Glutamatergic neuron (in vitro differentiated cells): ENCODE results near the gene PCDHB16. TPM values are rescaled to one million over a fixed set of nuclear protein-coding genes. Genes with fewer than 3 reads are reported as not detected.
"Not testable (repeated sequence)": the region's sequence is repeated elsewhere in the genome, so short reads cannot be mapped to it uniquely, and the experiment has no call there.

ENCODE experiments used
- DNase-seq: peaks from one replicate; pipeline ENCODE4 v3.0.0; 2022
- H3K27ac Mint-ChIP-seq: one replicate; pipeline ENCODE4 v1.8.0; 2020; ENCODE audit warnings: mild to moderate bottlenecking, mixed read lengths, inconsistent platforms; ENCODE audit not compliant: unreplicated experiment
- H3K27me3 Mint-ChIP-seq: one replicate; pipeline ENCODE4 v1.8.0; 2020; ENCODE audit warnings: mild to moderate bottlenecking, moderate library complexity, mixed read lengths, inconsistent platforms; ENCODE audit not compliant: unreplicated experiment
- H3K36me3 Mint-ChIP-seq: one replicate; pipeline ENCODE4 v1.8.0; 2020; ENCODE audit warnings: mild to moderate bottlenecking, mixed read lengths, inconsistent platforms; ENCODE audit not compliant: unreplicated experiment
- H3K4me1 Mint-ChIP-seq: one replicate; pipeline ENCODE4 v1.8.0; 2020; ENCODE audit warnings: mild to moderate bottlenecking, low read depth, mixed read lengths, inconsistent platforms; ENCODE audit not compliant: unreplicated experiment
- H3K4me3 Mint-ChIP-seq: one replicate; pipeline ENCODE4 v1.8.0; 2020; ENCODE audit warnings: mild to moderate bottlenecking, mixed read lengths, inconsistent platforms; ENCODE audit not compliant: unreplicated experiment
- H3K9me3 Mint-ChIP-seq: one replicate; pipeline ENCODE4 v1.8.0; 2020; ENCODE audit warnings: mild to moderate bottlenecking, moderate library complexity, mixed read lengths, inconsistent platforms; ENCODE audit not compliant: unreplicated experiment
- CTCF ChIP-seq: fragments of 200-600 bp; sonication (generic); IDR thresholded peaks from one replicate; pipeline ENCODE4 v1.5.0; 2021; ENCODE audit not compliant: partially characterized antibody, unreplicated experiment
- total RNA-seq: library from RNA; stranded (reverse); fragmentation: NEBNext Ultra II Directional; extraction: Animal tissue kit (Norgen Biotek cat#: 25700); gene quantifications from one replicate; pipeline ENCODE4 v1.2.1, GENCODE V29; 2021; ENCODE audit not compliant: unreplicated experiment

PCDHB16 gene
- total RNA-seq, 1 donor from 2014 or later, result 20.1 TPM

GRCh38 chr5:141213656-141214339 is 31.6 kb downstream of the PCDHB16 start, which contains the start of gene PCDHB13:
Gene PCDHB13 (plus strand): TSS chr5:141213919. CDS start chr5:141214124, 205 bp downstream.
- TF ChIP-seq CTCF, result peak; percentile 28
- Mint-ChIP-seq H3K4me3 (peak within 1 kb of the TSS; percentile 75), H3K27me3 (peaks cover 13% of the 10 kb centered on the region), H3K36me3 (peaks cover 52% of the 10 kb centered on the region), H3K9me3 (peaks cover 35% of the 10 kb centered on the region)
- H3K4me1 Mint-ChIP-seq, H3K27ac Mint-ChIP-seq: not testable (repeated sequence)
- peak; percentile 63 for DNase-seq

GRCh38 chr5:141214583-141214982 is 32.4 kb downstream of the PCDHB16 start:
- Mint-ChIP-seq H3K9me3 (peaks cover 29% of the 10 kb centered on the region), H3K36me3 (peaks cover 45% of the 10 kb centered on the region), H3K27me3 (peaks cover 11% of the 10 kb centered on the region)
- H3K4me1 Mint-ChIP-seq, H3K27ac Mint-ChIP-seq, H3K4me3 Mint-ChIP-seq, DNase-seq: not testable (repeated sequence)

DNA sequence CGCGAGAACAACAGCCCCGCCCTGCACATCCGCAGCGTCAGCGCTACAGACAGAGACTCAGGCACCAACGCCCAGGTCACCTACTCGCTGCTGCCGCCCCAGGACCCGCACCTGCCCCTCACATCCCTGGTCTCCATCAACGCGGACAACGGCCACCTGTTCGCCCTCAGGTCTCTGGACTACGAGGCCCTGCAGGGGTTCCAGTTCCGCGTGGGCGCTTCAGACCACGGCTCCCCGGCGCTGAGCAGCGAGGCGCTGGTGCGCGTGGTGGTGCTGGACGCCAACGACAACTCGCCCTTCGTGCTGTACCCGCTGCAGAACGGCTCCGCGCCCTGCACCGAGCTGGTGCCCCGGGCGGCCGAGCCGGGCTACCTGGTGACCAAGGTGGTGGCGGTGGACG is 33.3 kb downstream of the PCDHB16 start:
- H3K27me3 Mint-ChIP-seq, H3K4me1 Mint-ChIP-seq, DNase-seq, H3K4me3 Mint-ChIP-seq, H3K27ac Mint-ChIP-seq: not testable (repeated sequence)
- peaks cover 24% of the 10 kb centered on the region for H3K9me3 Mint-ChIP-seq
- peaks cover 39% of the 10 kb centered on the region for H3K36me3 Mint-ChIP-seq

- not testable (repeated sequence) for H3K27ac Mint-ChIP-seq, H3K4me1 Mint-ChIP-seq, H3K27me3 Mint-ChIP-seq, H3K4me3 Mint-ChIP-seq, DNase-seq
- H3K9me3 Mint-ChIP-seq, result peaks cover 22% of the 10 kb centered on the region
- H3K36me3 Mint-ChIP-seq, result peaks cover 36% of the 10 kb centered on the region
Observed at GRCh38 chr5:141216035-141216434, 33.8 kb downstream of the PCDHB16 start.

GRCh38 chr5:141223112-141223783 is 41.1 kb downstream of the PCDHB16 start, which contains the start of gene PCDHB14:
Gene PCDHB14 (plus strand): TSS chr5:141223343. CDS start chr5:141223506, 163 bp downstream.
- no peaks in the 10 kb centered on the region for H3K27me3 Mint-ChIP-seq
- H3K36me3 Mint-ChIP-seq, result peaks cover 35% of the 10 kb centered on the region
- H3K27ac Mint-ChIP-seq, result peak within 1 kb of the TSS; percentile 77
- peaks cover 13% of the 10 kb centered on the region for H3K9me3 Mint-ChIP-seq
- H3K4me1 Mint-ChIP-seq, result peaks cover 2% of the 10 kb centered on the region
- DNase-seq, result no peak
- TF ChIP-seq CTCF, result peak; percentile 17
- peak within 1 kb of the TSS; percentile 76 for H3K4me3 Mint-ChIP-seq

- peaks cover 32% of the 10 kb centered on the region for H3K36me3 Mint-ChIP-seq
- H3K9me3 Mint-ChIP-seq, result peaks cover 13% of the 10 kb centered on the region
- H3K27me3 Mint-ChIP-seq, result not testable (repeated sequence)
Observed at GRCh38 chr5:141224844-141225243, 42.7 kb downstream of the PCDHB16 start.

DNA sequence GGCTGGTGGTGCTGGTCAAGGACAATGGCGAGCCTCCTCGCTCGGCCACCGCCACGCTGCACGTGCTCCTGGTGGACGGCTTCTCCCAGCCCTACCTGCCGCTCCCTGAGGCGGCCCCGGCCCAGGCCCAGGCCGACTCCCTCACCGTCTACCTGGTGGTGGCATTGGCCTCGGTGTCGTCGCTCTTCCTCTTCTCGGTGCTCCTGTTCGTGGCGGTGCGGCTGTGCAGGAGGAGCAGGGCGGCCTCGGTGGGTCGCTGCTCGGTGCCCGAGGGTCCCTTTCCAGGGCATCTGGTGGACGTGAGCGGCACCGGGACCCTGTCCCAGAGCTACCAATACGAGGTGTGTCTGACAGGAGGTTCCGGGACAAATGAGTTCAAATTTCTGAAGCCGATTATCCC is 43.2 kb downstream of the PCDHB16 start:
- H3K4me3 Mint-ChIP-seq, H3K27ac Mint-ChIP-seq, DNase-seq, H3K4me1 Mint-ChIP-seq, H3K27me3 Mint-ChIP-seq: not testable (repeated sequence)
- Mint-ChIP-seq H3K36me3 (peaks cover 32% of the 10 kb centered on the region), H3K9me3 (peaks cover 13% of the 10 kb centered on the region)

More at GRCh38 chr5:141224844-141225243, 42.7 kb downstream of the PCDHB16 start:
- not testable (repeated sequence) for DNase-seq, H3K4me1 Mint-ChIP-seq, H3K4me3 Mint-ChIP-seq, H3K27ac Mint-ChIP-seq
